HEK293 (cell line): Measurements from ENCODE around the gene PRSS1.

Source experiments
- CTCF ChIA-PET: fragments of 350-600 bp; formaldehyde crosslinking; extraction: SDS; loops from one replicate; lab custom pipeline; 2021; ENCODE audit warnings: antibody characterized with exemption; lab: Yijun Ruan, JAX
- POLR2A ChIA-PET: fragments of 300-600 bp; formaldehyde crosslinking; extraction: SDS; loops from one replicate; lab custom pipeline; 2020; ENCODE audit warnings: antibody characterized with exemption, inconsistent platforms; lab: Yijun Ruan, JAX
- H3K27ac ChIP-seq: fragments of 200-500 bp; sonication (Bioruptor generic); 2 replicates; pipeline ENCODE4 v1.5.1; 2014; ENCODE audit warnings: low read depth, low read length, control low read depth, inconsistent platforms; ENCODE audit errors: extremely low read depth
- H3K36me3 ChIP-seq, 2 experiments: fragments of 200-500 bp in 1 of 2; sonication (Bioruptor generic) in 1 of 2; 1 replicate in 1 of 2; 2 replicates in 1 of 2; pipeline ENCODE4 v1.5.1; 2014 to 2017; ENCODE audit warnings: inconsistent platforms in 2 of 2, low read length in 2 of 2; ENCODE audit not compliant: control insufficient read depth in 2 of 2, insufficient read depth in 1 of 2
- H3K4me1 ChIP-seq: fragments of 200-500 bp; sonication (Bioruptor generic); 2 replicates; pipeline ENCODE4 v1.5.1; 2014; ENCODE audit warnings: mild to moderate bottlenecking, low read length, inconsistent platforms; ENCODE audit not compliant: control insufficient read depth, insufficient read depth
- H3K4me3 ChIP-seq: 2 replicates; pipeline ENCODE4 v1.5.1; 2011; ENCODE audit warnings: low read depth, mild to moderate bottlenecking, control low read depth, low read length, moderate library complexity
- H3K9me3 ChIP-seq: fragments of 200-500 bp; sonication (Bioruptor generic); 2 replicates; pipeline ENCODE4 v1.5.1; 2014; ENCODE audit warnings: low read depth, low read length, inconsistent platforms; ENCODE audit not compliant: control insufficient read depth, insufficient read depth
- GLI4 ChIP-seq: fragments of 450-650 bp; formaldehyde crosslinking; IDR thresholded peaks from 2 replicates; pipeline ENCODE4 v1.5.1; 2016; ENCODE audit warnings: missing biosample characterization, missing genetic modification characterization
- KLF10 ChIP-seq: fragments of 450-650 bp; IDR thresholded peaks from 2 replicates; pipeline ENCODE4 v1.5.1; 2018; ENCODE audit warnings: missing biosample characterization, mild to moderate bottlenecking, missing genetic modification characterization
- PBX3 ChIP-seq: sonication (generic); formaldehyde crosslinking; IDR thresholded peaks from 2 replicates; pipeline ENCODE4 v1.8.1; 2022; ENCODE audit warnings: mild to moderate bottlenecking, moderate library complexity, missing genetic modification reagents
- REPIN1 ChIP-seq: fragments of 450-650 bp; formaldehyde crosslinking; IDR thresholded peaks from 2 replicates; pipeline ENCODE4 v1.5.1; 2017; ENCODE audit warnings: missing biosample characterization, missing genetic modification characterization, low read depth
- TRIM28 ChIP-seq: IDR thresholded peaks from 2 replicates; pipeline ENCODE4 v1.6.1; 2011; ENCODE audit warnings: low read length, control low read depth, borderline replicate concordance
- YY2 ChIP-seq: fragments of 450-650 bp; formaldehyde crosslinking; IDR thresholded peaks from 2 replicates; pipeline ENCODE4 v1.5.1; 2016; ENCODE audit warnings: missing biosample characterization, missing genetic modification characterization
- ZBTB1 ChIP-seq: fragments of 450-650 bp; formaldehyde crosslinking; IDR thresholded peaks from 2 replicates; pipeline ENCODE4 v1.5.1; 2016; ENCODE audit warnings: missing biosample characterization, missing genetic modification characterization
- ZBTB17 ChIP-seq: fragments of 450-650 bp; formaldehyde crosslinking; IDR thresholded peaks from 2 replicates; pipeline ENCODE4 v1.5.1; 2016; ENCODE audit warnings: missing biosample characterization, missing genetic modification characterization
- ZBTB7A ChIP-seq: fragments of 450-650 bp; formaldehyde crosslinking; IDR thresholded peaks from 2 replicates; pipeline ENCODE4 v1.5.1; 2016; ENCODE audit warnings: low read depth, missing biosample characterization, missing genetic modification characterization
- ZBTB8A ChIP-seq: fragments of 450-650 bp; formaldehyde crosslinking; IDR thresholded peaks from 2 replicates; pipeline ENCODE4 v1.5.1; 2016; ENCODE audit warnings: missing biosample characterization, missing genetic modification characterization
- ZNF121 ChIP-seq: fragments of 450-650 bp; formaldehyde crosslinking; IDR thresholded peaks from 2 replicates; pipeline ENCODE4 v1.5.1; 2016; ENCODE audit warnings: missing biosample characterization, missing genetic modification characterization
- ZNF184 ChIP-seq: fragments of 450-650 bp; IDR thresholded peaks from 2 replicates; pipeline ENCODE4 v1.5.1; 2018; ENCODE audit warnings: missing biosample characterization, mild to moderate bottlenecking, missing genetic modification characterization
- ZNF2 ChIP-seq: fragments of 450-650 bp; formaldehyde crosslinking; IDR thresholded peaks from 2 replicates; pipeline ENCODE4 v1.5.1; 2016; ENCODE audit warnings: missing biosample characterization, missing genetic modification characterization
- ZNF211 ChIP-seq: fragments of 450-650 bp; formaldehyde crosslinking; IDR thresholded peaks from 2 replicates; pipeline ENCODE4 v1.5.1; 2016; ENCODE audit warnings: low read depth, missing biosample characterization, missing genetic modification characterization
- ZNF223 ChIP-seq: fragments of 450-650 bp; formaldehyde crosslinking; IDR thresholded peaks from 2 replicates; pipeline ENCODE4 v1.5.1; 2016; ENCODE audit warnings: missing biosample characterization, missing genetic modification characterization
- ZNF311 ChIP-seq: fragments of 450-650 bp; formaldehyde crosslinking; IDR thresholded peaks from 2 replicates; pipeline ENCODE4 v1.5.1; 2017; ENCODE audit warnings: missing biosample characterization, missing genetic modification characterization, borderline replicate concordance
- ZNF558 ChIP-seq: fragments of 450-650 bp; formaldehyde crosslinking; IDR thresholded peaks from 2 replicates; pipeline ENCODE4 v1.5.1; 2016; ENCODE audit warnings: missing biosample characterization, missing genetic modification characterization
- ZNF596 ChIP-seq: fragments of 450-650 bp; IDR thresholded peaks from 2 replicates; pipeline ENCODE4 v1.5.0; 2018; ENCODE audit warnings: missing biosample characterization, mild to moderate bottlenecking, missing genetic modification characterization, moderate library complexity
- ZNF670 ChIP-seq: fragments of 450-650 bp; formaldehyde crosslinking; IDR thresholded peaks from 2 replicates; pipeline ENCODE4 v1.5.1; 2016; ENCODE audit warnings: missing biosample characterization, missing genetic modification characterization, low read depth
- ZNF701 ChIP-seq: fragments of 450-650 bp; formaldehyde crosslinking; IDR thresholded peaks from 2 replicates; pipeline ENCODE4 v1.5.1; 2016; ENCODE audit warnings: missing biosample characterization, missing genetic modification characterization
- ZNF776 ChIP-seq: fragments of 450-650 bp; formaldehyde crosslinking; IDR thresholded peaks from 2 replicates; pipeline ENCODE4 v1.5.0; 2017; ENCODE audit warnings: missing biosample characterization, missing genetic modification characterization, borderline replicate concordance
- ZNF791 ChIP-seq: fragments of 450-650 bp; formaldehyde crosslinking; IDR thresholded peaks from 2 replicates; pipeline ENCODE4 v1.5.1; 2016; ENCODE audit warnings: missing biosample characterization, missing genetic modification characterization
- ZNF792 ChIP-seq: fragments of 450-650 bp; formaldehyde crosslinking; IDR thresholded peaks from 2 replicates; pipeline ENCODE4 v1.5.1; 2016; ENCODE audit warnings: missing biosample characterization, missing genetic modification characterization
- ZSCAN23 ChIP-seq: fragments of 450-650 bp; formaldehyde crosslinking; IDR thresholded peaks from 2 replicates; pipeline ENCODE4 v1.5.1; 2016; ENCODE audit warnings: missing biosample characterization, missing genetic modification characterization
- TF ChIP-seq, protein P1 (sequence below): fragments of 450-650 bp; formaldehyde crosslinking; IDR thresholded peaks from 2 replicates; pipeline ENCODE4 v1.5.1; 2017; ENCODE audit warnings: missing biosample characterization, missing genetic modification characterization
- TF ChIP-seq, protein P2 (sequence below): fragments of 450-650 bp; formaldehyde crosslinking; IDR thresholded peaks from 2 replicates; pipeline ENCODE4 v1.5.1; 2017; ENCODE audit warnings: missing biosample characterization, missing genetic modification characterization
- TF ChIP-seq, protein P3 (sequence below): fragments of 450-650 bp; formaldehyde crosslinking; optimal IDR thresholded peaks from 2 replicates; pipeline ENCODE3; 2016; ENCODE audit warnings: missing biosample characterization, mild to moderate bottlenecking, missing genetic modification characterization
- TF ChIP-seq, protein P4 (sequence below): fragments of 450-650 bp; formaldehyde crosslinking; IDR thresholded peaks from 2 replicates; pipeline ENCODE4 v1.5.1; 2016; ENCODE audit warnings: missing biosample characterization, missing genetic modification characterization

PRSS1 gene

GRCh38 chr7:142793156-142793555 is 43.9 kb downstream of the PRSS1 start:
- no peak overlapping the region for H3K4me3 ChIP-seq
- ChIA-PET POLR2A (no interaction called here), CTCF (interaction anchor here (0.6 to 7.3 kb wide), 6 partner anchors 9 to 258 kb away, joined by 3 to 41 read pairs (median 6); no protein-coding TSS in a partner anchor)
- no peaks in the 10 kb centered on the region for H3K4me1 ChIP-seq
- no peak overlapping the region for H3K27ac ChIP-seq
- H3K9me3 ChIP-seq, result no peaks in the 10 kb centered on the region
- TF ChIP-seq TRIM28, result no peak
- TF ChIP-seq KLF10, result no peak
- TF ChIP-seq ZBTB17 (tag by site-specific recombination), result no peak
- no peak for TF ChIP-seq ZNF211 (tag by site-specific recombination)
- TF ChIP-seq GLI4, result no peak
- no peak for TF ChIP-seq ZNF223
- TF ChIP-seq ZNF2 (tag by site-specific recombination), result no peak
- TF ChIP-seq ZBTB1 (tag by site-specific recombination), result no peak
- no peak for TF ChIP-seq ZBTB8A (tag by site-specific recombination)
- no peak for TF ChIP-seq ZNF776 (tag by site-specific recombination)
- TF ChIP-seq ZNF792 (tag by site-specific recombination), result no peak
- no peak for TF ChIP-seq ZNF701 (tag by site-specific recombination)
- TF ChIP-seq, protein P1, sequence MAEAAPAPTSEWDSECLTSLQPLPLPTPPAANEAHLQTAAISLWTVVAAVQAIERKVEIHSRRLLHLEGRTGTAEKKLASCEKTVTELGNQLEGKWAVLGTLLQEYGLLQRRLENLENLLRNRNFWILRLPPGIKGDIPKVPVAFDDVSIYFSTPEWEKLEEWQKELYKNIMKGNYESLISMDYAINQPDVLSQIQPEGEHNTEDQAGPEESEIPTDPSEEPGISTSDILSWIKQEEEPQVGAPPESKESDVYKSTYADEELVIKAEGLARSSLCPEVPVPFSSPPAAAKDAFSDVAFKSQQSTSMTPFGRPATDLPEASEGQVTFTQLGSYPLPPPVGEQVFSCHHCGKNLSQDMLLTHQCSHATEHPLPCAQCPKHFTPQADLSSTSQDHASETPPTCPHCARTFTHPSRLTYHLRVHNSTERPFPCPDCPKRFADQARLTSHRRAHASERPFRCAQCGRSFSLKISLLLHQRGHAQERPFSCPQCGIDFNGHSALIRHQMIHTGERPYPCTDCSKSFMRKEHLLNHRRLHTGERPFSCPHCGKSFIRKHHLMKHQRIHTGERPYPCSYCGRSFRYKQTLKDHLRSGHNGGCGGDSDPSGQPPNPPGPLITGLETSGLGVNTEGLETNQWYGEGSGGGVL (tag by site-specific recombination), result no peak
- TF ChIP-seq ZBTB7A (tag by site-specific recombination), result no peak
- no peak for TF ChIP-seq ZNF184 (tag by site-specific recombination)
- no peaks in the 10 kb centered on the region for H3K36me3 ChIP-seq

DNA sequence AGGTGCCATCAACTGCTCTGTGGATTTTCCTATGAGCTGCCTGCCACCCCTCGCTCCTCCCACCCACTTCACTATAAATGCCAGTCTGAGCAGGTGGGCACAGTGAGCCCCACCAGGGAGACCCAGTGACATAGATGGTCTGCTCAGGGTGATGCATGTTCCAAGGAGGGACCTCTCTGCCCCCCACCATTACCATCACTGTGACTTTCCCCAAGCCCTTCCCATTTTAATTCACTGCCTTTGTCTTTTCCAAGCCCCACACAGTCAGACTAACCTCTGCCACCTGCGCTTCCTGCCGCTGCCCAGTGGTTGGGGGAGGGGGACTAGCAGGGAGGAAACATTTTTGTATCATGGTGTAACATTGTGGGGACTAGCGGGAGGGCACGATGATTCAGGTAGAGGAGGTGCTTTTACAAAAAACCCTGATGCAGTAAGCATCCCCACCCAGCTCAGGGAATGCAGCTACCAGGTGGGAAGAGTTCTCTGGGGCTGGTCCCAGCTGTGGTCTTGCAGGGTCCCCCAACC is 46.1 kb downstream of the PRSS1 start:
- Histone ChIP-seq H3K4me1 (no peaks in the 10 kb centered on the region), H3K9me3 (no peaks in the 10 kb centered on the region), H3K4me3 (no peak overlapping the region), H3K36me3 (no peaks in the 10 kb centered on the region), H3K27ac (no peak overlapping the region)
- ChIA-PET POLR2A (no interaction called here), CTCF (interaction anchor here (0.6 to 1.0 kb wide), 4 partner anchors 12 to 30 kb away, joined by 4 to 5 read pairs (median 4); no protein-coding TSS in a partner anchor)
- TF ChIP-seq ZNF596 (no peak), REPIN1 (tag by site-specific recombination) (no peak), ZNF791 (tag by site-specific recombination) (no peak), ZBTB8A (tag by site-specific recombination) (no peak), ZSCAN23 (tag by site-specific recombination) (no peak), ZNF558 (tag by site-specific recombination) (no peak), ZNF776 (tag by site-specific recombination) (no peak), PBX3 (no peak), ZNF311 (tag by site-specific recombination) (no peak), ZNF670 (tag by site-specific recombination) (no peak), YY2 (tag by site-specific recombination) (no peak), ZNF121 (tag by site-specific recombination) (no peak)
- TF ChIP-seq, protein P2, sequence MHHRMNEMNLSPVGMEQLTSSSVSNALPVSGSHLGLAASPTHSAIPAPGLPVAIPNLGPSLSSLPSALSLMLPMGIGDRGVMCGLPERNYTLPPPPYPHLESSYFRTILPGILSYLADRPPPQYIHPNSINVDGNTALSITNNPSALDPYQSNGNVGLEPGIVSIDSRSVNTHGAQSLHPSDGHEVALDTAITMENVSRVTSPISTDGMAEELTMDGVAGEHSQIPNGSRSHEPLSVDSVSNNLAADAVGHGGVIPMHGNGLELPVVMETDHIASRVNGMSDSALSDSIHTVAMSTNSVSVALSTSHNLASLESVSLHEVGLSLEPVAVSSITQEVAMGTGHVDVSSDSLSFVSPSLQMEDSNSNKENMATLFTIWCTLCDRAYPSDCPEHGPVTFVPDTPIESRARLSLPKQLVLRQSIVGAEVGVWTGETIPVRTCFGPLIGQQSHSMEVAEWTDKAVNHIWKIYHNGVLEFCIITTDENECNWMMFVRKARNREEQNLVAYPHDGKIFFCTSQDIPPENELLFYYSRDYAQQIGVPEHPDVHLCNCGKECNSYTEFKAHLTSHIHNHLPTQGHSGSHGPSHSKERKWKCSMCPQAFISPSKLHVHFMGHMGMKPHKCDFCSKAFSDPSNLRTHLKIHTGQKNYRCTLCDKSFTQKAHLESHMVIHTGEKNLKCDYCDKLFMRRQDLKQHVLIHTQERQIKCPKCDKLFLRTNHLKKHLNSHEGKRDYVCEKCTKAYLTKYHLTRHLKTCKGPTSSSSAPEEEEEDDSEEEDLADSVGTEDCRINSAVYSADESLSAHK (tag by site-specific recombination), result no peak
- TF ChIP-seq, protein P3, sequence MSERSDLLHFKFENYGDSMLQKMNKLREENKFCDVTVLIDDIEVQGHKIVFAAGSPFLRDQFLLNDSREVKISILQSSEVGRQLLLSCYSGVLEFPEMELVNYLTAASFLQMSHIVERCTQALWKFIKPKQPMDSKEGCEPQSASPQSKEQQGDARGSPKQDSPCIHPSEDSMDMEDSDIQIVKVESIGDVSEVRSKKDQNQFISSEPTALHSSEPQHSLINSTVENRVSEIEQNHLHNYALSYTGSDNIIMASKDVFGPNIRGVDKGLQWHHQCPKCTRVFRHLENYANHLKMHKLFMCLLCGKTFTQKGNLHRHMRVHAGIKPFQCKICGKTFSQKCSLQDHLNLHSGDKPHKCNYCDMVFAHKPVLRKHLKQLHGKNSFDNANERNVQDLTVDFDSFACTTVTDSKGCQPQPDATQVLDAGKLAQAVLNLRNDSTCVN (tag by site-specific recombination), result no peak
- TF ChIP-seq, protein P4, sequence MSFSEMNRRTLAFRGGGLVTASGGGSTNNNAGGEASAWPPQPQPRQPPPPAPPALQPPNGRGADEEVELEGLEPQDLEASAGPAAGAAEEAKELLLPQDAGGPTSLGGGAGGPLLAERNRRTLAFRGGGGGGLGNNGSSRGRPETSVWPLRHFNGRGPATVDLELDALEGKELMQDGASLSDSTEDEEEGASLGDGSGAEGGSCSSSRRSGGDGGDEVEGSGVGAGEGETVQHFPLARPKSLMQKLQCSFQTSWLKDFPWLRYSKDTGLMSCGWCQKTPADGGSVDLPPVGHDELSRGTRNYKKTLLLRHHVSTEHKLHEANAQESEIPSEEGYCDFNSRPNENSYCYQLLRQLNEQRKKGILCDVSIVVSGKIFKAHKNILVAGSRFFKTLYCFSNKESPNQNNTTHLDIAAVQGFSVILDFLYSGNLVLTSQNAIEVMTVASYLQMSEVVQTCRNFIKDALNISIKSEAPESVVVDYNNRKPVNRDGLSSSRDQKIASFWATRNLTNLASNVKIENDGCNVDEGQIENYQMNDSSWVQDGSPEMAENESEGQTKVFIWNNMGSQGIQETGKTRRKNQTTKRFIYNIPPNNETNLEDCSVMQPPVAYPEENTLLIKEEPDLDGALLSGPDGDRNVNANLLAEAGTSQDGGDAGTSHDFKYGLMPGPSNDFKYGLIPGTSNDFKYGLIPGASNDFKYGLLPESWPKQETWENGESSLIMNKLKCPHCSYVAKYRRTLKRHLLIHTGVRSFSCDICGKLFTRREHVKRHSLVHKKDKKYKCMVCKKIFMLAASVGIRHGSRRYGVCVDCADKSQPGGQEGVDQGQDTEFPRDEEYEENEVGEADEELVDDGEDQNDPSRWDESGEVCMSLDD (tag by site-specific recombination), result no peak
